GM19025 (cell line): Measurements from ENCODE around the gene CYTH4.
A peak's percentile ranks its signal among the peaks of the same experiment; 100 is the strongest.

Experiments used
- ATAC-seq: cut with Tn5 transposase; IDR thresholded peaks from one replicate; pipeline ENCODE4 v1.9.1; 2021; ENCODE audit warnings: mild to moderate bottlenecking, low read depth, moderate library complexity; ENCODE audit not compliant: unreplicated experiment

The CYTH4 gene

DNA sequence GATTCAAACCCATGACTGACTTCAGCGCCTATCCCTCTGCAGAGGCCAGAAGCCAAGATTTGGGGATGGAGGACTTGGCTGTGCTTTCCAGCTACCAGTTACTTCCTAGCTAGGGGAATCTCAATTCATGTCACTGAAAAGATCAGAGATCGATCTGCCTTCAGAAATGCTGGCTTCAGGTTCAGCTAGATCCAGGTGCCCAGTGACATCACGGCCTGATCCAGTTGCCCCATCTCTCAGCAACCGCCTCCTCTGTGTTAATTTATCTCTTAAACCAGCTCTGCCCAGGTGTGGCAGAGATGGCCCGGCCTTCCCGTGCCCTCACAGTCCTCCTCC, 24.2 kb downstream of the CYTH4 start:
- ATAC-seq: no peak

GRCh38 chr22:37308385-37309200, 26.3 kb downstream of the CYTH4 start:
- ATAC-seq: no peak

DNA sequence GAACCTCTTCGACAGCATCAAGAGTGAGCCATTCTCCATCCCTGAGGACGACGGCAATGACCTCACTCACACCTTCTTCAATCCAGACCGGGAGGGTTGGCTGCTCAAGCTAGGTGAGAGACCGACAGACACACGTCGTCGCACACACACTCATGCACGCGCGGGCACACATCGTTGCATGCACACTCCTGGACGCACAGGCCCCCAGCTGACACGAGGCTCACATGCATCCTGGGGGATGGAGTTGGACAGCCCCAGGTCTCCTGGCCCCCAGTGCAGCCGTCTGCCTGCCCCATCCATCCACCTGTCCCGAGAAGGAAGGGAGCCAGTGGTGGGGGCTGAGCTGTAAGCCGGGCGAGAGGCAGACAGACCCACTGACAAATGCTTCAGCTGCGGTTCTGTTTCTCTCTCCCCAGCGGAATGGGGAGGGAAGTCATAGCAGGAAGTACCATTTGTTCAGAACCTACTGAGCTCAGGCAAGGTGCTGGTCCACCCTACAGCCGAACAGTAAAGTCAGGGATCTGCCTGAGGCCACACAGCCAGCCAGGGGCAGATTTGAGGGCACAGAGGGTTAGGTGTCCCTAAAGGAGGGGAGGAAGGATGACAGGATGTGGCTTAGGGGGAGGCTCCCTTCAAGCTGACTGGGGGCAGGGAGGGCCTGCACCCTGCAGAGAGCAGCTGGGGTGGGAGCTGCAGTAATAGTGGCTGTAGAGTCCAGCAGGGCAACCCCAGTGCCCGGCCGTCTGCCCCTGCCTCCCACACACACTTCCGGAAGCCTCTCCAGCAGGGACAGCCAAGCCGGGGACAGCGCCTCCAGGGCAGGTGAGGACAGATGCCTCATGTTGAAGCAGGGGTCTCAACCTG, 27.1 kb downstream of the CYTH4 start:
- ATAC-seq: peak; percentile 31

- no peak for ATAC-seq
Measured at GRCh38 chr22:37310075-37310606, 27.8 kb downstream of the CYTH4 start.

DNA sequence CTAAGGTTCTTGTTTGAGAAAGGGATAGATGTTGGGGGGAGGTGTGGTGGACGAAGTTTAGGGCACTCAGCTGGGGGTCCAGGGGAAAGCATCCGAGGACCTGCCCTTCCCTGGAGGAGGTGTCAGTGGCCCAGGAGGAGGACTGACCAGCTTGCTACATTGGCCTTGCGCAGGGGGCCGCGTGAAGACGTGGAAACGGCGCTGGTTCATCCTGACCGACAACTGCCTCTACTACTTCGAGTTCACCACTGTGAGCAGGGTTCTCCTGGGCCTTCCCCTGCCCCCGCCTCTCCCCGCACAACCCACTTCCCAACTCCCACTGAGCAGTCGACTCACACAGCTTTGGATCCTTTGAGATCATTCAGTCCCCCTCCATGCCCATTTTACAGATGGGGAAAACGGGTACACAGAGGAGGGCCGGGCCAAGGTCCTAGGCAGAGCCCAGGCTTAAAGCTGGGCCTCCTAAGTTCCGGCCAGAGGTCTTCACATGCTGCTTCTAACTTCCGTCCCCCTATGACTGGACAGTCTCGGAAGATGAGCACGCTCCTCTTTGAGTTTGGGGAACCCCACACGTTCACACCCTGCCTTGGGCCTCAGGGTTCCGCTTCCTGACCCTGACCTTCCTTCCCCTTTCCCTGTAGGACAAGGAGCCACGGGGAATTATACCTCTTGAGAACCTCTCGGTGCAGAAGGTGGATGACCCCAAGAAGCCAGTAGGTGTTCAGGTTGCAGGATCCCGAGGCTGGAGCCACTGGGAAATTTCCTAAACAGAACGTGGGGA, 28.7 kb downstream of the CYTH4 start:
- no peak for ATAC-seq

DNA sequence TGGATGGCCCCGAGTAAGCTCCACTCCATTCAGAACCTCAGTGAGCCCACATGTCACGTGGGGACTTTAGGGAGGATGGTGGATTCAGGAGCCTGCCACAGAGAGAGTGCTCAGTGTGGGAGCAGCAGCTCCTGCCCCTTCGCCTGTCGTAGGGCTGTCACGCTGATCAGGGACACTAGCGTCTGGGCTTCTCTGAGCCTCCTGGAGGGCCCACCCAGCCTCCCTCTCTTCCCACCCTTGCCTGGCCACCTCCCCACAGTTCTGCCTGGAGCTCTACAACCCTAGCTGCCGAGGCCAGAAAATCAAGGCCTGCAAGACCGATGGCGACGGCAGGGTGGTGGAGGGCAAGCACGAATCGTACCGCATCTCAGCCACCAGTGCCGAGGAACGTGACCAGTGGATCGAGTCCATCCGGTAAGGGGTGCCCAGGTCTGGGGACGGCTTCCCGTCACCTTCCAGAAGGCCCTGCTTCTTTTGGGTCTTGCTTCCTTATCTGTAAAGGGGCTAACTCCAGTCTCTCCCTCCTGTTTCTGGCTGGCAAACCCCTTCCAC, 29.5 kb downstream of the CYTH4 start:
- ATAC-seq: no peak

DNA sequence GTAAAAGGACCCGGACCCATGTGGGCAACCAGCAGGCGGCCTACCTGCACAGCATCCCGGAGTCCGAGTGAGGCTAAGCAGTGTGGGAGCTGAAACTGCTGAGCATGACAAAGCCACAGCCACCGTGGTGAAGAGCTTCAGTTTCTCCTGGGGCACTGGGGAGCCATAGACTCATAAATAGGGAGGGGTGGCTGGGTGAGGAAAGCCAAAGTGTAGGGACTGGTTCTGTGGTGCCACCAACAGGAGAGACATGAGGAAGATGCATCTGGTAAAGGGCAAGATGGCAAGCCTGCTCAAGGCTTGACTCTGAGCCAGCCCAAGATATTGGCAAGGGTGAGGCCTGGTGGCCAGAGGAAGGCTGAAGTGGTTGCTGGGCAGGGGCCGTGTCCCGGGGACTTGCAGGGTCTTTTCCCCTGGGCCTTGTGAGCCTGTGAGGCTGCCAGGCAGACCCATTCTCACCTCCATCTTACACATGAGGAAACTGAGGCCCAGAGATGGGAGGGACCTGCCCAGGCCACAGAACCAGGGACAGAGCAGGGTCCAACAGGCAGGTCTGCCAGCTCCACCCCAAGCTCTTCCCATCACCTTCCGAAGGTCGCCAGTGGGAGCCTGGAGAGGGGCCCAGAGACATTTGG, 30.4 kb downstream of the CYTH4 start:
- ATAC-seq: no peak

GRCh38 chr22:37313376-37314314, 31.3 kb downstream of the CYTH4 start:
- ATAC-seq: no peak

DNA sequence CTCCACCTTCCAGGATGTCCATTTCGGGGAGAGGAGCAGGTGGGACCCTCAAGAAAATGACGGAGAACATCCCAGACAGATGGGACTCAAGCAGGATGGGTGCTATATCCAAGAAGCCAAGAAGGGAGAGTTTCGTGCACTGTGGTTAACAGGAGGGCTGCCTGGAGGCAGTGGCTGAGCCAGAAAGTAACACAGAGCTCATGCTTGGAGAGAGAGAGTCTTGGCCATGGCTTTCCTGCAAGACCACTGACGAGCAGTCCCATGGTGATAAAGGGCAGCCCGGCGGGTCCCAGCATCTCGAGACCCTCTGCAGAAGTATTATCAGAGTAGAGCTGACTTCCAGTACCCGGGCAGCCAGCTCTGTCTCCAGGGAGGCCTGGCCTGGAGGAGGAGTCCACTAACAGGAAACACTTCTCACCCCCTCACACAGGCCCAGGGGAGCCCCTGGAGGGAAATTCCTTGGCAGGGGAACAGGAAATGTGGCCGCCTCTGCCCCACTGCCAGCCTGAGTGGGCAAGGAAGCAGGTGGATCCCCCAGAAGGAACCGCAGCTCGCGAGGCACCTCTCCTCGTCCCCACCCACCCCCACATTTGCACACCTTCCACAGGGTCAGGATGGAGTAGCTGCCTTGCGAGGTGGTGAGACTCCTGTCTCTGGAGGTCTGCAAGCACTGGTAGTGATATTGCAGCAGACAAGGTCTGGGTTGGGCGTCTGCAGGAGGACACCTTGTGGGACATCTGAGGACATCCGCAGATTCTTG, 32.2 kb downstream of the CYTH4 start:
- ATAC-seq: no peak

- ATAC-seq: no peak
Measured at GRCh38 chr22:37316405-37316804, 34.1 kb downstream of the CYTH4 start.

GRCh38 chr22:37316875-37317371, 34.6 kb downstream of the CYTH4 start:
- no peak for ATAC-seq

DNA sequence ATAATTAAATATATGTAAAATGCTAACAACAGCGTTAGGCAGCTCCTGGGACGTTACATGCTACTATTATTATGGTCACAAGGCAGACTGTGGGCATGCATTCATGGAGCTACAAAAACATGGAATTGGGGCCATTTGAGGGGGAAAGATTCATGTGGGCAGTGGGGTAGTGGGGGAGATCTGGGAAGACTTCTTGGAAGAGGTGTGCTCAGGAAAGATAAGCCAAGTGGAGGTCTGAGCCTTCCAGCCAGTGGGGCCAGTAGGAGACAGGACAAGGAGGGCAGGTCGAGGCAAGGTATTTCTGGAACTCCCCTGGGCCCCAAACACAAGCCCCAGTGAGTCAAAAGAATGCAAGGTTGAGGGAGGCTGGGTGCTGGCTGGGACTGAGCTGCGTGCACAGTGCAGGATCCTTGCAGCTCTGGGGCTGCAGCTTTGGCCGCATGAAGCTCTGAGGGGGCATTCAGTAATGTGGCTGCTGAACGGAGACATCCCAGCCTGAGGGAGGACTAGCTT, 35.4 kb downstream of the CYTH4 start:
- no peak for ATAC-seq

DNA sequence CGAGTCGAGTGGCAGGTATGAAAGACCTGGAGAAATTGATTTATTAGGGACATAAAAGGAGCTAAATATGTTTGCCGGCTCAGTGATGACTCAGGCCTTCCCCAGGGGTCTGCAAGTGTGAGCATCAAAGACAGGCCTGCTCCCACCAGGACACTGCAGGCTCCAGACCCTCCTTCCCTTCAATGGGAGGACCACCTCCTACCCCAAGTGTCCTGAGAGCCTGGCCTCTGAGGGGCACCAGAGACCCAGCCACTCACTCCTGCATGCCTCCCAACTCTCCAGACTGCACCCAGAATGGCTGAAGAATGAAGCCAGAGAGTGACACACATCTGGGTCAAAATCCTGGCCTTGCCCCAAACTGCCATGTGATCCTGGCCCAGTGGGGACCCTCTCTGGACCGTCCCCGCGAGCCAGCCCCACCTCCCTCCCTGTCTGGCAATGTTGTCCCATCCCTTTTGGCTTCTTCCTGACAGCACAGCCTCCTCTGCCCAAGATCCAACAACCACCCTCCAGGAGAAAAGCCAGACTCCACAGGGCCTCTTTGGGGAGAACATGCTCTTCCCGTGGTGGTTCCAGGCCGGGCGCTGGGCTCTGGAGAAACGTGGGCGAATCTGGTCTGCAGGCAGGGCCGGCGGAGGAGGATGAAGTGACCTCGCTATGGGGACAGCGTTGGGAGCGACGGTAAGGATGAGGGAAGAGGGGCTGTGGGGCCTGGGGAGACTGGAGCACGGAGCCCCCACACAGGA, 36.2 kb downstream of the CYTH4 start:
- ATAC-seq: no peak

GRCh38 chr22:37319469-37319868, 37.2 kb downstream of the CYTH4 start:
- ATAC-seq: no peak

GRCh38 chr22:37320726-37321677, 38.7 kb downstream of the CYTH4 start:
- no peak for ATAC-seq
